OCI-M2 (cell line): Measurements from ENCODE around the gene SHC3.

Experiments used
- DNase-seq: peaks from one replicate; lab custom pipeline; 2025; ENCODE audit not compliant: unreplicated experiment; lab: John Stamatoyannopoulos, UW

Gene SHC3

DNA sequence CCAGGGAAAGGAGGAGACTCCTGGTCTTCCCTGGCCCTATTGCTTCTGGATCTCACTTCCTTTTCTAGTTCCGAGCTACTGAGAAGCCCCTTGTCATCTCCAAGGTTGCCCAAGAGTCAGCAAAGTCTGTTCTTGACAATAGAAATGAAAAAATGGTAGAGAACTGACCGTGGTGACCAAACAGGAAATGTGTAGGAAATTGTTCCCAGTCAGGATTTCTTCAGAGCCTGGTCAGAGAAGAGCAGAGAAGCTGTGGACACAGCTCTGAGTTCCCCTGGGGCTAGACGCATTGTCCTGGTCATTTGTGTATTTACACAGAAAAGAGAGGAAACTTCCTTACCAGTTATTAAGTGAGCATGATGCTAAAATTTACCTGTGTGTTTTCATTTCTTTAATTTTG, 151.7 kb downstream of the SHC3 start:
- DNase-seq: no peak

DNA sequence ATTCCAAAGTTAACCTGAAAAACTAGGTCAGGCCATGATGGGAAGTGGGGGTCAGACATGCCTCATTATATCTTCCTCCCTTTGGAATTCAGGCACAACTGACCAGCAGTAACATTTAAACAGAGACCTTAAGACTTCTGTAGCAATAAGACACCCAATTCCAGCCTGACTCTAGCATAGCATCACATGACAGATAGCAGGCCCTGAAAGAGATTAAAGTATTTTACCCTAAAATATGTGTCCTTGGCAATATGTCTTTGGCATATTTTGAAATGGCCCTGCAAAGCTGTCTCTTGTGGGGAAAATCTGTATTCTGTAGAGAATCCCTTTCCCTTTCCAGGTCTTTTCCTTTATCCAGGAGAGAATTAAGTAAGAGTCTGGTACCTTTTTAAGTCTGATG, 153.1 kb downstream of the SHC3 start:
- no peak for DNase-seq

DNA sequence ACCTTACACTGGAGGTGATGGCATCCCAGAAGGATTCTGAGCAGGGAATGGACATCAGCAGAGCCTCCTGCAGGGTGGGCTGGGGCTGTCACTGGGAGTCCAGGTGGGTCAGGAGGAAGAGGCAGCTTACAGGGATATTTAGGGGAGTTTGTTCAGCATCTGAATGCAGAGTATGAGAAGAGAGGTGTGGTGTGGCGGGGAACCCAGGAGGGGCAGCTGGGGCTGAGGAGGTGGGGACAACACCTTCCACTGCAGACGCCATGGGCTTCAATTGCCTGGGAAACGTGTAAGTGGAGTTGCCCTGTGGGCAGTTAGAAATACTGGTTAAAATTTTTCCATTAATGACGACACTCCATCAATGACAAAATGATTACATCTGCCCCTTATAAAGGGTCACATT, 153.9 kb downstream of the SHC3 start:
- no peak for DNase-seq

DNA sequence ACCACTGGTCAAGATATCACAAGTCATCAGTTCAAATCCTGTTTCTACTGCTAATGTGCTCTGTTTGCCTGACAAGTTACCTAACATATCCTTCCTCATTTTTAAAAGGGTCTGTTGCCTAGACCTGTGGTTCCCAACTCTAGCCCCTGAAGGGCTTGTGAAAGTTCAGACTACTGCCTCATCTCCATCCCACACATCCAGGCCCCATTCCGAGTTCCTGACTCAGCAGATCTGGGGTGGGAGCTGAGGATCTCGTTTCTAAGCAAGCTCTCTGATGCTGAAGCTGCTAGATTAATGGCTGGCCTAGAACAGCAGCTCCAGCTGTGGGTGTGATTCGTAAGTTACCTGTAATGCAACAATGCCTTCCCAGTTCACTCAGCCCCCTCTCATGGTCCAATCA, 154.9 kb downstream of the SHC3 start:
- DNase-seq: no peak

DNA sequence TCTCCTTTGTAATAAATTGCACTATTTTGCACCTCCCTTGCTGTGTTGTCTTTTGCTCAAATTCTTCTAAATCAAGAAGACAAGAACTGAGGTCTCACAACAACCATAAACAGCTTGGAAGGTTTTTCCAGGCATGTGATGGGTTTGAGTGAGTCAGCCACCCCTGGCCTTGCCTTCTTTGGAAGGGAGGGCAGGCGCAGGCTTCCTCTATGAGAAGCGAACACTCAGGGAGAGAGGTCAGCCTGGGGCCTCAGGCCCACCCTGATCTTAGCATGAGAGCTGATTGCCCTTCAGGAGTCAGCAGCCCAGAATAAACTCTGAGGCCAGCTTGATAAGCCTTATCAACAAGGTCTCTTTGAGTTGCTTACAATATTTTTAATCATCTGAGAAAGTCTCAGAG, 155.7 kb downstream of the SHC3 start:
- DNase-seq: no peak

DNA sequence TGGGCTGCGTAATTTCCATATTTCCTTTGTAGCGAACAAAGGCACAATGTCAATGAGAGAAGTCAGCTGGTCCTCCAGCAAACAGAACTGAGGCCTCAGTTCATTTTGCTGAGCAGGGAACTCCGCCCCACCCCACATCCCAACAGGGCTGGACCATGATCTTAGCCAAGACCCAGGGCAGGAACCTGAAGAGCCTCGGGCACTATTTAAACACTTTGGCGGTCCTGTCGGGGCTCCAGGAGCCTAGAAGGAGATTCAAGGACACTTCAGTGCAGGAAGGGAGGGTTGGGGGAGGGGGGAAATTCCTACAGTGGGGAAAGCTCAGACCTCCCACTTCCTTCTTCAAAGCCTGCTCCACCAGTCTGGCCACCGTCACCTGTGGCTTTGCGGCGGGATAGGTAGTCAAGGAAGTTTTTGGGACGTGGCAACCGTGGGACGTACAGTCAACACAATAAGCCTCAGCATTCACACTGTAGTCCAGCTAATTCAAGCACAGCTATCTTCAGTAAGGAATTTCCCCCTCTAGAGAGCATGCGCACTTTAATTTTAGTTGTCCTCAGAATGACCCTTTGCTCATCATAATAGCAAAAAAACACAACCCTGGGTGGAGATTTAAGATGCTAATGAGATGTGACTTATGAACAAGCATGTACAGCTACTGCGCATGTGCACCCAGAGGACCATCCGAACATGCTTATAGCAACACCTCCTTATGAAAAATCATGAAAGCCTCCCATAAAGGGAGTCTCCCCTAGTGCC, 156.4 kb downstream of the SHC3 start:
- no peak for DNase-seq

DNA sequence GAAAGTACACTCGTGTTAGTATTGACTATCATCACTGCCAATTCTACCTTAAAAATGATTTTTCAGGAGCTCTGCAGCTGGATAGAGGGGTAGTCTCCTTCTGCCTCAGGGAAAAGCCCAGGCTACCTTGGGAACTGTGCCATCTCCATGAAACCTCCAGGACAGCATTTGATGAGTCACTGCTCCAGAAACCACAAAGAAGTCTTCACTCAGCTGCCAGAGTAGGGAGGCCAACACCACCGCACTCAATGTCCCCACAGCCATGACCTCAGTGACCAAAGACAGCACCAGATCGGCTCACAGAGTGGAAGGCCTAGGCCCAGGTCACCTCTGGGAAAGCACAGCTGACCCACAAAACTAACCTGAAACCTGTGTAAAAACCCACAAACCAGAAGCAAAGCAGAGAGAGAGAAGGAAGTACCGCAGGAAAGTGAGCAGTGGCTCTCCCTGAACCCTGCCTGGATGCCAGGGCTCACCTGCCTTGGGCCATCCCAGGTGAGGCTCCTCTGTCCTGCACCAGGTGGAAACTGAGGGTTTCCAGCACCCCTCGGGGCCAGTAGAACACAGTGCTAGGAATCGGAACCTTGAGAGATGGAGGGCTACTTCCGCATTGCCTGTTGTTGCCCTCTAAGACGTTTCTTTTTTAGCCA, 157.3 kb downstream of the SHC3 start:
- no peak for DNase-seq

DNA sequence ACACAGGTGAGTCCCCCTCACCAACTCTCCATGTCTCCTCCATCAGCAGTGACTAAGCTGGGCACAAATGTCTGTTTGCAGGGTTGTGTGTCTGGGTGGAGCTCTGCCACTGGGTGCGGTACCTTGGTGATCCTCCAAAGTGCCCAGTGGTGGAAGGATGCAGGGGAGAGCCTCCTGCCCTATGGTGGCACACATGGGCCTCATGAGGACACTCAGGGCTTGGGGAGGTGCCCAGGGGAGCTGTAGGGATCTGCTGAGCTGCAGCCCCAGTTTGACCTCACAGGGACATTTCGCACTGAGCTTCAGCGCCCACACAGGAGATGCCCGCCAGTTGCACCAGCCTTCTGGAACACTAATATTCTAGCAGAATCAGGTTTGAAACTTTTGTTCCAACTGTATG, 157.9 kb downstream of the SHC3 start:
- DNase-seq: no peak

DNA sequence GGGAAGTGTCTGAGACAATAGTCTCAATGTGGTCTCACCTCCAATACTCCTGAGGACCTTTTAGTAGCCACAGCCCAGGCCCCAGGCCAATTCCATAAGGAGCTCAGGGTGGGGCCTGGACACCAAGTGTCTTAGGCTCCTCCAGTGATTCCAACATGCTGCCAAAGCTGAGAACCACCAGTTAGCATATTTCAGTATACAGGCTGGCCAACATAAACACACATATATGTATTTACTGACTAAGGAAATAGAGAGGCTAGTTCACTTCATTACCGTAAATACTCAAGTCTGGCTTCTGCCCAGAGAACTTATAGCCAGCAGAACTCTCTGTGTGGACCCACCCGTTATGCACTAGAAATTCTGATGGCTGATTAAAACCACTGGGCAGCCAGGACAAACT, 163.3 kb downstream of the SHC3 start:
- no peak for DNase-seq

DNA sequence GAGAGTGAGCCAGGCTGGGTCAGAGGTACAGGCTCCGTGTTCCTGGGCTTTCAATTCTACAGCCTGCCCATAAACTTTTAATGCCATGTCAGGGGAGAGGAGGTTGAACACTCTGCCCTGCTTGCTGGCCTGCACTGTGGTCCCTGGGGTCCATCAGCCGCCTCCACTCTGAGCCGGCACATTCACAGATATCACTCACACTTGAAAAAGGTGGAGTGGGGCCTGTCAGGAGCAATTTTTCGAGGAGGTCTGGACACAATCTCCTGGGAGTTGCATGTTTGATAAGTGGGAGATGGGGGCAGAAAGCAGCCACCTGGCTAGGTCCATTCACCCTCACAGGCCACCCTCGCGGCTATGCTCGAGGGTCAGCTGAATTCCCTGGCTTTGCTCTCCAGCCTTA, 164.5 kb downstream of the SHC3 start:
- no peak for DNase-seq

DNA sequence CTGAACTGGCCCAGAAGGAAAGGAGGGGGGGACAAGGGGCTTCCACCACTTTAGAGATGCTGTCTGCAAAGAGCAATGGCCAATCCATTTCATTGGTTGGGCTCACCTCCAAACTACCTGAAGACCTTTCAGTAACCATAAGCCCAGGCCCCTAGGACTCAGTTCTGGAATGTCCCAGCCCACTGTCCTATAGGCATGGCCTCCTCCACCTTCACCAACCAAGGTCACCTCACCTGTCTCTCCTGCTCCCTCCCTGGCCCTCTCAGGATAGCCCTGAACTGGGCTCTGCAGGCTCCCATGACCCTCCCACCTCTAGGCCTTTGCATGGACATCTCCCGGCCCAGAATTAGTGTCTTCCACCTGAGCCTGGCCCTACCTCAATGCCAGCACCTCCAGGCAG, 165.0 kb downstream of the SHC3 start:
- no peak for DNase-seq

DNA sequence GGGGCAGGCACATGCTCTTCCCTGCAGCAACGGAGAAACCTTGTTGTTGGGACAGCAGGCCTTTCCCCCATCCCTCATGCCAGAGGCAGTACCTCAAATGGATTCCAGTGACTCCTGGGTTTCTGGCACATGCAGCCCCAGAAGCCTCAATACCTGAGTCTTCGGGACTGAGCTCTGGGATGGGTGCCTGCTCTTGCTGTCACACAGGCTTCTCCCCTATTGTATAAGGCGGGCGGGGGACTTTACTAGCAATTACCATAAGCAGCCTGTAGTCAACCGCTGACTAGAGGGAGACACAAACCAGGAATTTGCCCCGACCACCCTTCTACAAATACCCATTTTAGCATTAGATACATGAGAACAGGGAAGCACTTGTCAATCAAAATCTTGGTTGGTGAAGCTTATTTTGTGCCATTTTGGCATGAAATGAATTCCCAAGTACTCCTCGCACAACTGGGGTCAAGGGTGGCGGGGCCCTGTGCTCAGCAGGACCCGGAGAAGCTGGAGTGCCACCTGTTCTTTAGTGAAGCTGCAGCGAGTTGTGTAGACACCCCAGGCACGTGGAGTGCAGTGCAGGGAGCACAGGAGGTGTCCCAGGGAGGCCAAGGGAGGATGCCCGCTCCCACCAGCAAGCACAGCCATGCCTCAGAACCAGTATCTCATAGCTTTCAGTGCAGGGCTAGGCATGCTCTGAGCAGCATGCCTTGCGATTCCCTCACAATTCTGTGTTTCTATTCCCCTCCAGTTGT, 166.2 kb downstream of the SHC3 start:
- no peak for DNase-seq

DNA sequence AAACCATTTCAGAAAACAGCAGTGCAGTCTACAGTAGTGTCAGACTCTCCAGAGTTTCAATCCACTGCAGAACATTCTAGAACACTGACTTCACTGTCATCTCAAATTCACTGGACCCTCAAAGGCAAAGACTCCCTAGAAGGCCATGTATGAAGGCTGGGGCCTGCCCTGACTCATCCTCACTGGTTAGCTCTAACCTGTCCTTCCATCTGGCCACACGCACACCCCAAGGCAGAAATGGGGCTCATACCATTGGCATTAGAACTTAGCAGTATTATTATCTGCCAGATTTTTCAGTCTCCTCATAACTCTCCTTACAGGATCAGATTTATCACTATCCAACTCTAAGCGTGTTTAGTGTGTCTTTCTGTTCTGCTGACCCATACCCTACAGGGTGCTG, 166.9 kb downstream of the SHC3 start:
- no peak for DNase-seq

DNA sequence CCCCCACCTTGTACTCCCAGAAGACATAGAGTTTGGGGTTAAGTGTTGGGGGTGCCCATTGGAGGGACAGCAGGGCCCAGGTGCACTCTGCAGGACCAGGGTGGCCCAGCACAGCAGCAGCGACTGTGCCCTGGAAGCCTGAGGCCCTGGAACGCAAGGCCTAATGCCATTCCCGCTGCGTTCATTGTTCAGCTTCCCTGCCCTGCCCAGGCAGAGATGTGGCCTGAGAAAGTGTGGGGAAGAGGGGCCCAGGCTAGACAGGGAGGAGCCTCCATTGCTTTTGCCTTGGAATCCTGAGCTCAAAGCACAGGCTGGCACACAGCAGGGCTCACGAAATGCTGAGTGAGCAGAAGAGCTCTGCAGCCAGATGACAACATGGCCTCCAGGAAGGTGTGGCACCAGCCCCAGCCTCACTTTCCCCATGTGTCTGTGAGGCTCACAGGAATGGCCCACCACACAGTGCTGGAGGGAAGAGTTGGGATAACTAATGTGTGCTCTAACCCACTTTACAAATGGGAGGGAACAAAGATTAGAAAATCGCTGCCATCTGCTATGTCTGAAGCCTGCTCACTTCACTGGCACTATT, 168.0 kb downstream of the SHC3 start:
- DNase-seq: no peak

DNA sequence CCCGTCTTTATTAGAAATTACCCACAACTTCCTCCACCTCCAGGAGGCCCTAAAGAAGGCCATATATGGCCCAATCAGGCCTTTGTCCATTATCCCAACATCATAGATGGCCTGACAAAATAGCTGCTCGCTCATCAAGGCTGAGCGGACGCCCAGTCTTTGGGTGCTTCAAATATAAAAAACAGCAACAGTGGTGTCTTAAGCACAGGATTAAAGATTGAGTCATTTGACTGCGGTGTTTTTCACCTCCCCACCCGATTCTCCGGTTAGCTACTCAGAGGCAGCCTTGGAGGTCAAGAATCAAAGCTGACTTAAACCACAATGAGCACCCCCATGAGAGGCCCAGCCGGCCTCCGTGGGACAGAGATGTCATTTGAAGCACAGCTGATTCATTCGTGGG, 168.6 kb downstream of the SHC3 start:
- DNase-seq: no peak

DNA sequence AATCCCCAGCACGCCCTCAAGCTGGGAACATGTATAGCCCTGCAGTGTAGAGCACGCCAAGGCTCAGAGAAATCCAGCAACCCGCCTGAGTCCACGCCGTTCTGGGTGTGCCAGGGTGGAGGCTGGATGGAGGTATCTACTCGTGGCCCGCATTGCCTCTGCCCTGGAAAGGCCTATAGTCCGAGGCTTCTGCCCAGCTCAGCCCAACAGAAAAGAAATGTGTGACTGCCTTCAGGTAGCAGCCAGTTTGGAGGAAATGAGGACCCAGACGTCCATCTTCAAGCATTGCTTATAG, 169.1 kb downstream of the SHC3 start:
- no peak for DNase-seq

DNA sequence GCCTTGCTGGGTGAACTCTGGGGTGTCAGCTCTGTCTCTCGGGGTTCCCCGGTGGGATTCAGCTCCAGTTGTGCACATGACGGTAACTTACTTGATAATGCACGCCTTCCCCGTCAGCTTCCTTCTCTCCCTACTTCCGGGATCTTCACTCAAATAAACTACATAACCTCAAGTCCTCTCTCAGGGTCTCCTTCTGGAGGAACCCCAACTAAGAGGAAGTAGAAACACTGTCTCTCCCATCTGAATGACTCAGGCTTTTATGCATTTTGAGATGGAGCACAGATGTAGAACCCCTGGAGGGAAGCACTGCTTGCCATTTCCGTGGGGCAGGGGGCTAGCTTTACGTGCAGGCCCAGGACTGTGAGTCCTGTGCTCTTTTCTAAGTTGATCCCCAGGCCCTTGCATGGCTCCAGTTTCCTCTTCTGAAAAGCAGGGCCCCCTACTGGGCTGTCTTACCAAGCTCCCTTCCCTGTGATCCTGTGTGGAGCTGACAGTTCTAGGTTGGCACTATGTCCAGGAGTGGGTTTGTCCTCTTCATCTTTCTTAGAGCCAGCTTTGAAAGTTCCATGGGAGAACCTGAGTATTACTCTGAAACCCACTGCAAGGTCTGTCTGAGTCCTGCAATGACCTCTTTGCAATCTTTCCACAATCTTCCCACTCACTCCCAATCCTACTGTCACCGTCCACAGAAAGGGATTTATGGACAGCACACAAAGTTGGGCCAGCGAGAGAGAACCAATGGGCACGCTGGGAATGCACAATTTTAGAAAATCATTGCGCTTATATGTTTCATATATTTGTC, 169.7 kb downstream of the SHC3 start:
- DNase-seq: no peak

DNA sequence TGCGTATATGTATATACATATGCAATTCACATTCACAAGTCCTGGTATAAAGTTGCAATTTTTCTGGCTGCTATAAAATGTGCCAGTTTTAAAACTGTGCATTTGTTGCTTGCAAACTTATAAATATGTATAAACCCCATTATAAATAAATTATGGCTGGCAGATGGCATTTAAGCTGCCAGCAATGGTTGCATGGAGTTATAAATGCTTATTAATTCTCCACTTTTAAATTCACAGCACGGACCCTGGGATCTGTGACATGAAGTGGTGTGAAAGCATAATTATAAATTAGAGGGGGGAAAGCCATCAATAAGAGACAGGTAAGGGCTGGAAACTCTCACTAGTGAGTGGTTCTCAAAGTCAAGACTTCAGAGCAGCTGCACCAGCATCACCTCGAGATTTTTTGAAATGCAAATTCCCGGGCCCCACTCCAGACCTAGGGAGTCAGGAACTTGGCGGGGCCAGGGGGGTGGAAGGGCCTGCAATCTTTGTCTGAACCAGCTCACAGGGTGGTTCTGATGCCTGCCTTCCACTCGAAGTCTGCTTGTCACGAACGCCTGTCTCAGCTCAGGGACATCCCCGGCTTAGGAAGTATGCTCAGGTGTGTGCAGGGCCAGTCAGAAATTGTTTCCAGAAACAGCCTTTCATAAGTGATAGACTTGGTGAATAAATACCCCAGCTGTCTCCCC, 170.4 kb downstream of the SHC3 start:
- DNase-seq: no peak

DNA sequence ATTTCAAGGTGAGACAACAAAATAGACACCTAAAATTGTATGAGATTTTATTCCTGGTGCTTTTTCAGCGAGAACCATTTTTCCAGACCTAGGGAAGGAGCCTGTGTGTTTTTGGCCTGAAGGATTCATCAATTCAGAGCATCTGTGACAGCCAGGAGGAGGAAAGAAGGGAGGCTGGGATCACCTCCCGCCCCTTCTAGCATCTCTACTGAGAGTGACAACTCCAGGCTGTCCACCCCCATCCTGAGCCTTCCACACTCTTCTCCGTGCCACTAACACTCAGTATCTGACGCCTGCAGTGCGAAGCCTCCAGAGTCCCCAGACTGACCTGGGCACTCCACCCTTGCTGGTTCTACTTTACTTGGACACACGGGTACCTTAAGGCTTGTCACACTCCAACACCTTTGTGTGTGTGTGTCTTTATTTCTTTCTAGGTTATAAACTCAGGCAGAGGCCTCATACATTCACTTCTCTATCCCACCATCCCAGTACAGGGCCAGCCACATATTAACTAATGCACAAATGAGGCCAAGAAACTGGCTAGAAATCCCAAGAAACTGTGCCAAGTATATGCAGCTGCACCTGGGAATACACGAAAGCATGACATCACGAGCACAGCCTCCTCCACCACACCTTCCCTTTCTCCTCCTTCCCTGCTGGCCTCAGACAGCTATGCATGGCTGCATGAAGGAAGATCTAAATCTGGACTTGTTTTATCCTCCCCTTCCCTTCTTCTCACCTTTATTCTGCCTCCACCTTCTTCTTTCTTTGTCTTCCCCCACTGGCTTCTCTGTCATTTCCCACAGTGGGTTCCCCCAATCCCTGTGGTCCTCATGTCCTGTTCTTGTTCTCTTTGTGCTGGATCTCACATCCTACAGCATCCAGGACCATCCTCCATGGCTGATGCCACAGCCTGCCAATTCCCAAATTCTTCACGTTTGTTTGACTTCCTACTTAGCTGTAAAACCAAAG, 171.3 kb downstream of the SHC3 start:
- no peak for DNase-seq

DNA sequence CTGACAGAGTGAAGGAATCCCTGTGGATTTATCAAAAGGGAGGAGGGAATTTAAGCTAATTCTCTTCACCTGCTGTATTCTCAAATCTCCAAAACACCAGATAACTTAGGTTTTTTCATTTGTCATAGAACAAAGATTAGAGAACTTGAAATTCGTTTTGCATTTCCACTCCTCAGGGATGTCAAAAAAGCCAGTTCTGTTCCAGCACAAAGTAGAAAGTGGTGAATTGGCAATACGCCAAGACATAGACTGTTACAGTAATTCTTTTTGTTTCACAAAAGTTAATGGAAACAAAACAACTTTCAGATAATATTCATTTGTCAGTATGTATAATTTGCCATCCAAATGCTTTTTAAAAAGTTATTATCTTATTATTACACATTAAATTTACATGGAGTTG, 172.4 kb downstream of the SHC3 start:
- no peak for DNase-seq
